SU-DHL-6 (cell line): Measurements from ENCODE around the gene ALK.

Experiments used
- H2AFZ ChIP-seq: fragments of 200-600 bp; sonication (generic); 2 replicates; pipeline ENCODE4 v1.6.1; 2014; ENCODE audit warnings: low read depth, mild to moderate bottlenecking, moderate library complexity, mixed read lengths, antibody characterized with exemption, low read length; ENCODE audit not compliant: severe bottlenecking
- H3F3A ChIP-seq: fragments of 200-600 bp; shearing (Covaris generic); 2 replicates; pipeline ENCODE4 v1.6.0; 2016; ENCODE audit warnings: antibody characterized with exemption, mild to moderate bottlenecking; ENCODE audit not compliant: insufficient read depth
- H3K27ac ChIP-seq: fragments of 200-600 bp; sonication (generic); 2 replicates; pipeline ENCODE4 v1.5.1; 2016; ENCODE audit warnings: low read depth, mild to moderate bottlenecking, low read length, moderate library complexity, mixed read lengths
- H3K27me3 ChIP-seq: fragments of 200-600 bp; sonication (generic), shearing (Covaris generic); 2 replicates; pipeline ENCODE4 v1.6.0; 2014; ENCODE audit warnings: mild to moderate bottlenecking, low read length
- H3K36me3 ChIP-seq: fragments of 200-600 bp; sonication (generic); 2 replicates; pipeline ENCODE4 v1.6.1; 2014; ENCODE audit warnings: mild to moderate bottlenecking, low read length, mixed read lengths
- H3K4me2 ChIP-seq: fragments of 300-600, 200-600 bp; shearing (Covaris generic), sonication (generic); 2 replicates; pipeline ENCODE4 v1.6.0; 2014; ENCODE audit warnings: low read length, low read depth, mild to moderate bottlenecking; ENCODE audit not compliant: poor library complexity, severe bottlenecking
- H3K4me3 ChIP-seq: fragments of 200-600 bp; sonication (generic); 2 replicates; pipeline ENCODE4 v1.5.1; 2014; ENCODE audit warnings: antibody characterized with exemption, low read length, mild to moderate bottlenecking, mixed read lengths; ENCODE audit not compliant: insufficient read depth, poor library complexity, severe bottlenecking
- H3K79me2 ChIP-seq: fragments of 200-600 bp; sonication (generic); 2 replicates; pipeline ENCODE4 v1.6.1; 2014; ENCODE audit warnings: mild to moderate bottlenecking, low read length, moderate library complexity; ENCODE audit not compliant: insufficient read depth
- H3K9ac ChIP-seq: fragments of 200-600 bp; sonication (generic); 2 replicates; pipeline ENCODE4 v1.7.0; 2014; ENCODE audit warnings: mild to moderate bottlenecking, low read length
- H3K9me2 ChIP-seq: fragments of 200-600 bp; sonication (generic); replicated peaks from 2 replicates; pipeline ENCODE4 v1.6.1; 2014; ENCODE audit warnings: low read length; ENCODE audit not compliant: insufficient read depth
- H3K9me3 ChIP-seq: fragments of 200-600 bp; sonication (generic); 2 replicates; pipeline ENCODE4 v1.6.1; 2014; ENCODE audit warnings: low read length, mixed read lengths; ENCODE audit not compliant: insufficient read depth
- H4K20me1 ChIP-seq: fragments of 200-600 bp; sonication (generic); 2 replicates; pipeline ENCODE4 v1.6.1; 2014; ENCODE audit warnings: low read depth, mild to moderate bottlenecking, antibody characterized with exemption, low read length, moderate library complexity, mixed read lengths
- EZH2phosphoT487 ChIP-seq: fragments of 200-600 bp; sonication (generic), shearing (Covaris generic); conservative IDR thresholded peaks from 2 replicates; pipeline ENCODE4 v1.6.1; 2018; ENCODE audit warnings: mild to moderate bottlenecking, antibody characterized with exemption, low read length, moderate library complexity, mixed read lengths
- TF ChIP-seq, protein P1 (sequence below): fragments of 200-600 bp; sonication (generic); IDR thresholded peaks from one replicate; pipeline ENCODE4 v1.5.1; 2017; ENCODE audit warnings: antibody characterized with exemption, mild to moderate bottlenecking, low read length, moderate library complexity; ENCODE audit not compliant: insufficient read depth, poor library complexity, severe bottlenecking

The ALK gene

DNA sequence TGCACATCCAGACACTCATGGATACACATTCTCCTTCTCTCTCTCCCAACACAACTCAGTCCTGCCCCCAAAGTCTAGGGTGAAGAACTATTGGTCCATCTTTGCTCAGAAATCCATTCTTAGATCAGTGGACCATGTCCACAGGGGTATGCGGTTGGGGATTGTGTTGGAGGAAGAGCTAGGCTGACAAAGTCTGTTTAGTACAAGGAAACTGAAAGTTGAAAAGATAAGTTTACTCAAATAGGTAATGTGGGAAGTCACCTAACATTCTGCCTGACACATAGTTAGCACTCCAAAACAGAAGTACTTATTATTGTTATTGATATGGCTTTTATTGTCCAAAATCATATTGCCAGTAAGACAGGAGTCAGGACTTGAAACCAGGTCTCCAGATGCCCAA is 55.9 kb downstream of the ALK start:
- Histone ChIP-seq H3F3A (no peaks in the 10 kb centered on the region), H3K9me2 (no peaks in the 10 kb centered on the region), H3K27ac (no peak overlapping the region), H3K36me3 (no peaks in the 10 kb centered on the region), H3K9ac (no peak overlapping the region), H3K4me2 (no peak overlapping the region), H4K20me1 (no peaks in the 10 kb centered on the region), H3K4me3 (no peak overlapping the region), H3K79me2 (no peaks in the 10 kb centered on the region), H2AFZ (no peak overlapping the region), H3K27me3 (no peaks in the 10 kb centered on the region), H3K9me3 (no peaks in the 10 kb centered on the region)
- no peak for TF ChIP-seq EZH2phosphoT487
- TF ChIP-seq, protein P1, sequence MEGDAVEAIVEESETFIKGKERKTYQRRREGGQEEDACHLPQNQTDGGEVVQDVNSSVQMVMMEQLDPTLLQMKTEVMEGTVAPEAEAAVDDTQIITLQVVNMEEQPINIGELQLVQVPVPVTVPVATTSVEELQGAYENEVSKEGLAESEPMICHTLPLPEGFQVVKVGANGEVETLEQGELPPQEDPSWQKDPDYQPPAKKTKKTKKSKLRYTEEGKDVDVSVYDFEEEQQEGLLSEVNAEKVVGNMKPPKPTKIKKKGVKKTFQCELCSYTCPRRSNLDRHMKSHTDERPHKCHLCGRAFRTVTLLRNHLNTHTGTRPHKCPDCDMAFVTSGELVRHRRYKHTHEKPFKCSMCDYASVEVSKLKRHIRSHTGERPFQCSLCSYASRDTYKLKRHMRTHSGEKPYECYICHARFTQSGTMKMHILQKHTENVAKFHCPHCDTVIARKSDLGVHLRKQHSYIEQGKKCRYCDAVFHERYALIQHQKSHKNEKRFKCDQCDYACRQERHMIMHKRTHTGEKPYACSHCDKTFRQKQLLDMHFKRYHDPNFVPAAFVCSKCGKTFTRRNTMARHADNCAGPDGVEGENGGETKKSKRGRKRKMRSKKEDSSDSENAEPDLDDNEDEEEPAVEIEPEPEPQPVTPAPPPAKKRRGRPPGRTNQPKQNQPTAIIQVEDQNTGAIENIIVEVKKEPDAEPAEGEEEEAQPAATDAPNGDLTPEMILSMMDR: no peak

DNA sequence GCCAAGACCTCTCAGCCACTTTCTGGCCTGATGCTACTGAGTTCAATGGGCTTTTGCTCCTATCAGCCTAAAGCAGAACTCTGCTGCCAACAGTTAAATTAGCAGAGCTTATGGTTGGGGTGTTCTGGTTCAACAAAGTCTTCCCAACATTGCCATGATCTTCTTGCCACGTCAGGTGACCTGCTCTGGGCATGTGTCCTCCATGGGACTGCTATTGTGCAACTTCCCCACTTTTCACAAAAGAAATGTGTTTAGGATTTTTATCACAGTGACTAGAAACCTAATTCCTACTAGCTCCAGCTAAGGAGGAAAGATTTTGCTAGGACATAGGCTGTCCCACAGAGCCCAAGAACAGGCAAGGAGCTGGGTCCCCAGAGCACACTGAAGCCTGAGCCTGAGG is 56.4 kb downstream of the ALK start:
- Histone ChIP-seq H3K79me2 (no peaks in the 10 kb centered on the region), H3K27ac (no peak overlapping the region), H3K27me3 (no peaks in the 10 kb centered on the region), H3K9ac (no peak overlapping the region), H3K9me2 (no peaks in the 10 kb centered on the region), H3K4me2 (no peak overlapping the region), H3F3A (no peaks in the 10 kb centered on the region), H3K9me3 (no peaks in the 10 kb centered on the region), H3K36me3 (no peaks in the 10 kb centered on the region), H4K20me1 (no peaks in the 10 kb centered on the region), H3K4me3 (no peak overlapping the region), H2AFZ (no peak overlapping the region)
- no peak for TF ChIP-seq EZH2phosphoT487
- TF ChIP-seq, protein P1: no peak

DNA sequence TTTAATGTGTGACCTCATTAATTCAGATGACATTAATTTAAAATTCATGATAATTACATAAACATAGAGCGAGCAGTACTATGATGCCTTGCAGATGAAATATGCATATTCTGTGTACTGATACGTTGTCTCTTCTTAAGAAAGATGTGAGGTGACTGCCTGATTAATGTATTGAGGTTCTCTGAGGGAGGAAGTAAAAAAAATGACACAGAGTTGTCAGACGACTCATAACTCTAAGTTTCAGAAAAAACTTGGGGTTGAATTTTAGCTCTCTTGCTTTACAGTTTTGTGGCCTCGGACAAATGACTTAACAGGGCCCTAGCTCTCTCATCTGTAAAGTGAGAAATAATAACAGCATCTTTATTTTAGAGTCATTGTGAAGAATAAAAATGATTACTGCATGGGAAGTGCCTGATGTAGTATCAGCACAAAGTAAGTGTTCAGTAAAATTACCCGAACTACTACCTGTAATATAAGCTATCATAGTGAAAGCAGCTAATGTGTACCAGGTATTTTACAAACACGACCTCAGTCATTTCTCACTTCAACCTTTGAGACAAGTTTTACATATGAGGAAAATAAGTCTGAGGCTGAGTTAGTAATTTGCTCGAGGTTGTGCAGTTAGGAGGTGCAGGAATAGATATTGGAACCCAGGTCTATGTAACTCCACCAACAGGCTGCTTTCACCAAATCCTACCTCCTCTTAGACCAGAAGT is 65.3 kb downstream of the ALK start:
- TF ChIP-seq, protein P1: no peak
- TF ChIP-seq EZH2phosphoT487: no peak
- Histone ChIP-seq H3K27me3 (no peaks in the 10 kb centered on the region), H3K36me3 (no peaks in the 10 kb centered on the region), H4K20me1 (no peaks in the 10 kb centered on the region), H3K9me2 (no peaks in the 10 kb centered on the region), H3K27ac (no peak overlapping the region), H3K4me2 (no peak overlapping the region), H2AFZ (no peak overlapping the region), H3F3A (no peaks in the 10 kb centered on the region), H3K79me2 (no peaks in the 10 kb centered on the region), H3K9me3 (no peaks in the 10 kb centered on the region), H3K9ac (no peak overlapping the region), H3K4me3 (no peak overlapping the region)
